GM21529 (cell line): ENCODE measurements around the gene IL20RB.

Experiments
- ATAC-seq: cut with Tn5 transposase; IDR thresholded peaks from one replicate; pipeline ENCODE4 v1.9.1; 2021; ENCODE audit not compliant: unreplicated experiment

The IL20RB gene

DNA sequence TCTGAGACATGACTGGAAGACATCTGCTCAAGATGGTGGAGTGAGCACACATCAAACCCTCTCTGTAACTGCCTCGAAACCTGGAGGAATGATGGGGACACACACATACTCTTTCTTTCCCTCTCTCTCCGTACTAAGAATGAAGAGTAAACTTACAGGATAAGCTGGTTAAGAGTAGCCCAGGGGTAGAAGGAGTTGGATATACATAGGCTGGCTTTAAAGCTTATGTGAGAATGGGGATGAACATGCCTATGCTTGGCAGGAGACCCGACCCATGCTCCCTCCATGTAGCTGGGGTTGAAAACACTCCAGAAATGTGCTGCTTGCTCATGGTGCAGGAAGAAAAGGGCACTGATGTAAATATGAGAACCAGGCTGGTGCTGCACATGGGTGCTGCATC is 68.9 kb downstream of the IL20RB start:
- ATAC-seq = no peak

GRCh38 chr3:137032465-137033120 is 74.8 kb downstream of the IL20RB start:
- ATAC-seq = peak; percentile 86

DNA sequence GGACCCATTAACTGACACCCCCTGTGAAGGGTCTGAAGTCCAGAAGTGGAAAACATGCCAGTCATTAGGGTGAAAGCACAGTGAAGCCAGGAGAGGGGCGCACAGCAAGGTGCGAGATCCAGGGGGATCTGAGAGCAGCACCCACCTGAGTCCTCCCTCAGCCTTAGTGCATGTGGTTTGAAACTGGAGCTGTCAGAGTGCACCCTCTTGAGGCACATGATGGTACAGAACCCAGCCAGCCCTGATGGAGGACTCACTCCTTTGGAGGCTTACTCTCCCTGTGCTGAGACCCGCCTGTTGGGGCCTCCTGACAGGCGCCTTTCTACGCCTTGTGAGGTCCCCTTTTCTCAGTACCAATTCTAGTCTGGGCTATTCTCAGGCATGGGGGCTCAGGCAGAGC is 77.8 kb downstream of the IL20RB start:
- no peak for ATAC-seq

- ATAC-seq = no peak
These were observed 81.8 kb downstream of the IL20RB start for GRCh38 chr3:137039570-137039969.

DNA sequence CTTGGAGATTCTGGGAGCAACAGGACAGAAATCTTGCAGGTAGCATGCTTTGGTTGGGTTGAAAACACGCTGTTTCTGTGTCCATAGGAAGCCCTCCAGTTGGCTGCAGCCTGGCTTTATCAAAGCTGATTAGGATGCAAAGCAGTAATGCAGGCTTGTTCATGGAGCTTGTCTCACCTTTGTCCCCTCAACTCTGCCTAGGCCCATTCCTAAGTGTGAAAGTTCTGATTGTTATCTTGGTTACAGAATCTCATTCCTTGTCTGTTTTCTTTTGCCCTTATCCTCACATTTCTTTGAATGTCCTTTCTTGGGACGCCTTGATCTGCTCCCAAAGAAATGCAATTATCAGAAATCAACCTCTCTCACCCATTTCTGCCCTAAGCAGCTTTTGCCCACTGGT is 83.5 kb downstream of the IL20RB start:
- no peak for ATAC-seq

DNA sequence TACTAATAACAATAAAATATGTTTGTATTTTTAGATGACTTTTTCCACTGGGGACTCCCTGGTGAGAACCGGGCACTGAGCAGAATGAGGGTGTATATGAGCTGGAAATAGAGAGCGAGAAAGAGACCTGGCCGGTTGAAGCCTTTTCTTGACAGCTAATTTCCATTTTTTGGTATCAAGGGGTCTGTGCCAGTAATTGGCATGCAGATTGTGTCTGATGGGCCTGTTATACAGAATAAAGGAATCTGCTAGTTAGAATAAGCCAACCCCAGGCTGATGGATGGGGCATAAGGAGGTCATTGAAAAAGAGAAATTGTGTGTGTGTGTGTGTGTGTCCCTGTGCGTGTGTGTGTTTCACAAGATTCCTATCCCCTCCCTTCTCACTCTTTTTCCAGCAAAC is 83.9 kb downstream of the IL20RB start:
- no peak for ATAC-seq

DNA sequence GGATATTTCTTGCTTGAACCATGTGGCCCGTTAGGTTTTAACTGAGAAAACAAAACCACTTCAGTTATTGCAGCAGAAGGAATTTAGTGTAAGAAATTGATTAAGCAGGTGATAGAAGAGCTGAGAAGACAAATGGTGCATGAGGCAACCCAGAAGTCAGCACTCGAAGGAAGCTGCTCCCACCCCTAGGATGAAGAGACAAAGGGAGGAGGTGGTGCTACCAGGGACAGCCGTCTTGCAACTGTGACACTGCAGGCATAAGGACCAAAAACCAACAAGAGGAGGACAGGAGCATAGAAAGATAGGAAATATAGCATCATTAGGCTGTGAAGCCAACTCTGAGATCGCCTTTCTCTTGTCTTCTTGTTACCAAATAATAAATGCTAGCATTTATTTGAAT is 89.0 kb downstream of the IL20RB start:
- ATAC-seq = no peak

GRCh38 chr3:137047240-137047639 is 89.5 kb downstream of the IL20RB start:
- ATAC-seq = no peak

DNA sequence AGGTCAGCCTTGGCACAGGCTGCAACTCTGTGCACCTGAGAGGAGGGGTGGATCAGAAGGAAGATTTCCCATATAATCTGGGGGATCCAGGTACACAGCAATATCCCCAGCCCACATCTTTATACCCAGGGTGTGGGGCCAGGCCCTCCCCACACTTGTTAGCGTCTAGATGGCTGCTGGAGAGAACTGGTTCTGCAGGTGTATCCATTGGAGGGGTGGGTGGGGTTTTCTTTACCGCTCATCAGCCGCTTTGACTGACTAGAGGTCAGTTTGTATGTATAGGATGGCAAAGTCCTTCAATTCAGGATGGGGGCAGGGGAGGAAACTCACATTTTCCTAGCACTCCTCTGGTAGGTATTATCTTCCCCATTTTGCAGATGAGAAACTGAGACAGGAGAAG is 92.5 kb downstream of the IL20RB start:
- no peak for ATAC-seq

DNA sequence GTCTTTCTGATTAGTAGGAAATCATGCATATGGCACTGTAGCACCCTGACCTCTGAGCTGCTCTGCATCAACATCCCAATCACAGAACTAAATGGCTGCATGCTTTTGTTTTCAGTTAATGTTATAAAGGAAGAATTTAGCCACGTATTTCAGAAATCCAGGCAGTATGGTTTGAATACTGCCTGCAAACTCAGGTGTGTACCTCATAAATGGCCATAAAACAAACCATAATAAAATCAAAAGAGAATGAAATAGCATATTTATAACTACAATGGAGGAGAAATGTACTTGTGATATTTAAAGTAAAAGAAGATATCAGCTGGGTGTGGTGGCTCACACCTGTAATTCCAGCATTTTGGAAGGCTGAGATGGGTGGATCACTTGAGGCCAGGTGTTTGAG is 94.5 kb downstream of the IL20RB start:
- ATAC-seq = no peak
